ENCODE measurements around the gene SLC35B2.

DNA sequence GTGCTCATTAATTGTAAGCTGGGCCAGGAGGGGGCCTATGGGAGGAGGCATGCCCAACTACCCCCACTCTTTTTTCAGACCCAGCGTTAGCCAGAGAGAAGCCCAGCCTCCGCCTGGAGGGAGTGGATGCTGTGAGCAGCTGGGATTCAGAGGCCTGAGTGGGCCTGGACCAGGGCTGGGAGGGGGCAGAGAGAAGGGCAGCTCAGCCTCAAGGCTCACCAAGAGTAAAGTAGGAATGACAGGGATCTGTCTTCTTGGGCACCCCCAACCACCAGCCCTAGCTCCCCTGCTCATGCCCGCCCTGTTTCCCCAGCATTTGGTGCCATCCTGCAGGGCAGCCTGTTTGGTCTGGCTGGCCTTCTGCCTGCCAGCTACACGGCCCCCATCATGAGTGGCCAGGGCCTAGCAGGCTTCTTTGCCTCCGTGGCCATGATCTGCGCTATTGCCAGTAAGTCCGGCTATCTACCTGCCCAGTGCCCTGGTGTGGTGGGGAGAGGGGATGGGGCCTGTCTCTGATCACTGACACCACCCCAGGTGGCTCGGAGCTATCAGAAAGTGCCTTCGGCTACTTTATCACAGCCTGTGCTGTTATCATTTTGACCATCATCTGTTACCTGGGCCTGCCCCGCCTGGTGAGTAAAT is 27.2 kb downstream of the SLC35B2 start:
- TF ChIP-seq, protein P1, sequence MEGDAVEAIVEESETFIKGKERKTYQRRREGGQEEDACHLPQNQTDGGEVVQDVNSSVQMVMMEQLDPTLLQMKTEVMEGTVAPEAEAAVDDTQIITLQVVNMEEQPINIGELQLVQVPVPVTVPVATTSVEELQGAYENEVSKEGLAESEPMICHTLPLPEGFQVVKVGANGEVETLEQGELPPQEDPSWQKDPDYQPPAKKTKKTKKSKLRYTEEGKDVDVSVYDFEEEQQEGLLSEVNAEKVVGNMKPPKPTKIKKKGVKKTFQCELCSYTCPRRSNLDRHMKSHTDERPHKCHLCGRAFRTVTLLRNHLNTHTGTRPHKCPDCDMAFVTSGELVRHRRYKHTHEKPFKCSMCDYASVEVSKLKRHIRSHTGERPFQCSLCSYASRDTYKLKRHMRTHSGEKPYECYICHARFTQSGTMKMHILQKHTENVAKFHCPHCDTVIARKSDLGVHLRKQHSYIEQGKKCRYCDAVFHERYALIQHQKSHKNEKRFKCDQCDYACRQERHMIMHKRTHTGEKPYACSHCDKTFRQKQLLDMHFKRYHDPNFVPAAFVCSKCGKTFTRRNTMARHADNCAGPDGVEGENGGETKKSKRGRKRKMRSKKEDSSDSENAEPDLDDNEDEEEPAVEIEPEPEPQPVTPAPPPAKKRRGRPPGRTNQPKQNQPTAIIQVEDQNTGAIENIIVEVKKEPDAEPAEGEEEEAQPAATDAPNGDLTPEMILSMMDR (IDR thresholded peaks at IDR 0.05): no peak
- no peak for TF ChIP-seq CHD2 (IDR thresholded peaks at IDR 0.05; ENCODE audit: low read length, partially characterized antibody)
- no peak for TF ChIP-seq RXRA (IDR thresholded peaks at IDR 0.05; ENCODE audit: borderline replicate concordance, low read depth)
- TF ChIP-seq POLR2AphosphoS5 (IDR thresholded peaks at IDR 0.05; ENCODE audit: low read depth, low read length): no peak
- TF ChIP-seq YY1 (IDR thresholded peaks at IDR 0.05; ENCODE audit: low read depth): no peak
- no peak for TF ChIP-seq GABPA (IDR thresholded peaks at IDR 0.05; ENCODE audit: low read depth)
- TF ChIP-seq JUND (IDR thresholded peaks at IDR 0.05): no peak
- TF ChIP-seq, protein P2, sequence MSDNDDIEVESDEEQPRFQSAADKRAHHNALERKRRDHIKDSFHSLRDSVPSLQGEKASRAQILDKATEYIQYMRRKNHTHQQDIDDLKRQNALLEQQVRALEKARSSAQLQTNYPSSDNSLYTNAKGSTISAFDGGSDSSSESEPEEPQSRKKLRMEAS (IDR thresholded peaks at IDR 0.05; ENCODE audit: low read depth): no peak
- no peak for TF ChIP-seq FOXJ3 (CRISPR knock-in tag; IDR thresholded peaks at IDR 0.05)
- no peak for TF ChIP-seq EP300 (IDR thresholded peaks at IDR 0.05; ENCODE audit: borderline replicate concordance in 1 of 2, low read depth in 1 of 2, low read length in 1 of 2)
- TF ChIP-seq, protein P3, sequence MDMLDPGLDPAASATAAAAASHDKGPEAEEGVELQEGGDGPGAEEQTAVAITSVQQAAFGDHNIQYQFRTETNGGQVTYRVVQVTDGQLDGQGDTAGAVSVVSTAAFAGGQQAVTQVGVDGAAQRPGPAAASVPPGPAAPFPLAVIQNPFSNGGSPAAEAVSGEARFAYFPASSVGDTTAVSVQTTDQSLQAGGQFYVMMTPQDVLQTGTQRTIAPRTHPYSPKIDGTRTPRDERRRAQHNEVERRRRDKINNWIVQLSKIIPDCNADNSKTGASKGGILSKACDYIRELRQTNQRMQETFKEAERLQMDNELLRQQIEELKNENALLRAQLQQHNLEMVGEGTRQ (IDR thresholded peaks at IDR 0.05; ENCODE audit: borderline replicate concordance, low read depth, low read length): no peak
- TF ChIP-seq TAF1 (IDR thresholded peaks at IDR 0.05; ENCODE audit: borderline replicate concordance, low read depth, low read length): no peak
- TF ChIP-seq, protein P4, sequence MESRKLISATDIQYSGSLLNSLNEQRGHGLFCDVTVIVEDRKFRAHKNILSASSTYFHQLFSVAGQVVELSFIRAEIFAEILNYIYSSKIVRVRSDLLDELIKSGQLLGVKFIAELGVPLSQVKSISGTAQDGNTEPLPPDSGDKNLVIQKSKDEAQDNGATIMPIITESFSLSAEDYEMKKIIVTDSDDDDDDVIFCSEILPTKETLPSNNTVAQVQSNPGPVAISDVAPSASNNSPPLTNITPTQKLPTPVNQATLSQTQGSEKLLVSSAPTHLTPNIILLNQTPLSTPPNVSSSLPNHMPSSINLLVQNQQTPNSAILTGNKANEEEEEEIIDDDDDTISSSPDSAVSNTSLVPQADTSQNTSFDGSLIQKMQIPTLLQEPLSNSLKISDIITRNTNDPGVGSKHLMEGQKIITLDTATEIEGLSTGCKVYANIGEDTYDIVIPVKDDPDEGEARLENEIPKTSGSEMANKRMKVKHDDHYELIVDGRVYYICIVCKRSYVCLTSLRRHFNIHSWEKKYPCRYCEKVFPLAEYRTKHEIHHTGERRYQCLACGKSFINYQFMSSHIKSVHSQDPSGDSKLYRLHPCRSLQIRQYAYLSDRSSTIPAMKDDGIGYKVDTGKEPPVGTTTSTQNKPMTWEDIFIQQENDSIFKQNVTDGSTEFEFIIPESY (IDR thresholded peaks at IDR 0.05; ENCODE audit: borderline replicate concordance, low read depth): no peak
- no peak for TF ChIP-seq SIN3A (IDR thresholded peaks at IDR 0.05; ENCODE audit: borderline replicate concordance, low read depth, low read length)
